Right kidney (tissue), 9 donors: ENCODE results near the gene CREB3L2.
"Not testable (repeated sequence)": the region's sequence is repeated elsewhere in the genome, so short reads cannot be mapped to it uniquely, and the experiment has no call there.

ENCODE experiments used
- DNase-seq: peaks from one replicate; pipeline ENCODE4 v3.0.0-alpha.2; 2016
- long read RNA-seq, 8 donors: transcript quantifications; one replicate each; lab custom pipeline, GENCODE V29; 2026

Gene CREB3L2, protein sequence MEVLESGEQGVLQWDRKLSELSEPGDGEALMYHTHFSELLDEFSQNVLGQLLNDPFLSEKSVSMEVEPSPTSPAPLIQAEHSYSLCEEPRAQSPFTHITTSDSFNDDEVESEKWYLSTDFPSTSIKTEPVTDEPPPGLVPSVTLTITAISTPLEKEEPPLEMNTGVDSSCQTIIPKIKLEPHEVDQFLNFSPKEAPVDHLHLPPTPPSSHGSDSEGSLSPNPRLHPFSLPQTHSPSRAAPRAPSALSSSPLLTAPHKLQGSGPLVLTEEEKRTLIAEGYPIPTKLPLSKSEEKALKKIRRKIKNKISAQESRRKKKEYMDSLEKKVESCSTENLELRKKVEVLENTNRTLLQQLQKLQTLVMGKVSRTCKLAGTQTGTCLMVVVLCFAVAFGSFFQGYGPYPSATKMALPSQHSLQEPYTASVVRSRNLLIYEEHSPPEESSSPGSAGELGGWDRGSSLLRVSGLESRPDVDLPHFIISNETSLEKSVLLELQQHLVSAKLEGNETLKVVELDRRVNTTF
- long read RNA-seq, donor 1, full-length matches to known transcripts: 8 of 8 reads
- long read RNA-seq, donor 1, partial matches to known transcripts: 0 of 8 reads
- long read RNA-seq, donor 1, other reads (novel, unspliced or antisense): 0 of 8 reads
- long read RNA-seq, donor 2, full-length matches to known transcripts: 3 of 3 reads
- long read RNA-seq, donor 2, partial matches to known transcripts: 0 of 3 reads
- long read RNA-seq, donor 2, other reads (novel, unspliced or antisense): 0 of 3 reads
- long read RNA-seq, donor 3, full-length matches to known transcripts: 6 of 16 reads
- long read RNA-seq, donor 3, partial matches to known transcripts: 10 of 16 reads
- long read RNA-seq, donor 3, other reads (novel, unspliced or antisense): 0 of 16 reads
- long read RNA-seq, donor 4, full-length matches to known transcripts: 3 of 11 reads
- long read RNA-seq, donor 4, partial matches to known transcripts: 8 of 11 reads
- long read RNA-seq, donor 4, other reads (novel, unspliced or antisense): 0 of 11 reads
- long read RNA-seq, donor 5, full-length matches to known transcripts: 3 of 3 reads
- long read RNA-seq, donor 5, partial matches to known transcripts: 0 of 3 reads
- long read RNA-seq, donor 5, other reads (novel, unspliced or antisense): 0 of 3 reads
- long read RNA-seq, donor 6, full-length matches to known transcripts: 3 of 3 reads
- long read RNA-seq, donor 6, partial matches to known transcripts: 0 of 3 reads
- long read RNA-seq, donor 6, other reads (novel, unspliced or antisense): 0 of 3 reads
- long read RNA-seq, donor 7, full-length matches to known transcripts: 8 of 72 reads
- long read RNA-seq, donor 7, partial matches to known transcripts: 64 of 72 reads
- long read RNA-seq, donor 7, other reads (novel, unspliced or antisense): 0 of 72 reads
- long read RNA-seq, donor 8, full-length matches to known transcripts: 10 of 15 reads
- long read RNA-seq, donor 8, partial matches to known transcripts: 5 of 15 reads
- long read RNA-seq, donor 8, other reads (novel, unspliced or antisense): 0 of 15 reads

DNA sequence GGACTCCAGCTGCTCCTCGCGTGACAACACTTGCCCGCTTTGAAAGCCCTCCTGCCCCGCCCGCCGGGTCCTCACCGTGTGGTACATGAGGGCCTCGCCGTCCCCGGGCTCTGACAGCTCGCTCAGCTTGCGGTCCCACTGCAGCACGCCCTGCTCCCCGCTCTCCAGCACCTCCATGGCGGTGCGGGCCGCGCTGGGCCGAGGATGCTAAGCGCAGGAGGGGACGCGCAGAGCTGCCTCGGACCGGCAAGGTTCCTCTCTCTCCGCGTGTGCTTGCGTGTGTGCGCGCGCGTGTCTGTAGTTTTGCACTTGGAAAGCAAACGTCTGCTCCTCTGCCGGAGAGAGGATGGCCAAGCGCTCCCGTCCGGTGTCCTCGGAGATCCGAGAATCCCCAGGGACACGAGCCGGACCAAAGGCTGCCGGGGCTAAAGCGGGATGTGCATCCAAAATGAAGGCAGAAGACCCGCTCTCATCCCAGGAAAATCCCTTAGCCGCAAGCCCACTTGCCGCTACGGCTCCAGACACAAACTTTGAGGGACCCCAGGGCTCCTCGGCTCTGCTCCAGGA lies at the start of gene CREB3L2:
Gene CREB3L2, minus strand, starts transcription at position 558 of the 567 bp plus-strand sequence. Its CDS starts 381 bp downstream, at position 177.
- DNase-seq: no peak

DNA sequence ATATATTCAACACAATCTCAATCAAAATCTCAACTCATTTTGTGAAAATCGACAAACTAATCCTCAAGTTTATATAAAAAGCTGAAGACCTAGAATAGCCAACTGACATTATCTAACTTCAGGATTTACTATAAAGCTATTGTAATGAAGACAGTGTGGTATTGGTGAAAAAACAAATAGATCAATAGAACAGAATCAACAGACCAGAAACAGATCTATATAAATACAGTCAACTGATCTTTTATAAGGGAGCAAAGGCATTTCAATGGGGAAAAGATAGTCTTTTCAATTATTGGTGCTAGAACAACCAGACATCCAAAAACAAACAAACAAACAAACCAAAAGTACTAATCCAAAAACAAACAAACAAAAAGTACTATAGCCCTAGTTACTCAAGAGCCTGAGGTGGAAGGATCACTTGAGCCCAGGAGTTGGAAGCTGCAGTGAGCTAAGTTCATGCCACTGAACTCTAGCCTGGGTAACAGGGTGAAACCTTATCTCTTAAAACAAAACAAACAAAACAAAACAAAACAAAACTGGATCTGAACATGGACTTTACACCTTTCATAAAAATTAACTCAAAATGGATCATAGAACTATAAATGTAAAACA lies 47.7 kb upstream of the CREB3L2 start:
- no peak for DNase-seq

DNA sequence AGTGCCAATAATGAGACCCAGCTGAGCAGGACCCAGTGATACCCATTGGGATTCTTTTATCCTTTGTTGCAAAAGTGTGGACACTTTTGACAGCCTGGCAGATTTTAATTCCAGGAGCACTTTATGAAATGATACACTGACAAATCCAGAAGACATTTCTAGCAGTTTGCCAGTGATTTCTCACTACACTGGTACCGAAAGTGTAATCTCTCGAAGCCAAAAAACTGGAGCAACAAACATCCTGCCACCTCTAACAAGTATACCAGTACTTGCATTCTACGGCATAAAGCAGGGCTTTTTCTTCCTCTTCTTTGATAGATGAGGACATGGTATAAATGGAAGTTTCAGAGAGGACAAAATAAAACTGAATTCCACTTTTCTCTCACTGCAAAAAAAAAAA lies 46.0 kb upstream of the CREB3L2 start:
- no peak for DNase-seq

DNA sequence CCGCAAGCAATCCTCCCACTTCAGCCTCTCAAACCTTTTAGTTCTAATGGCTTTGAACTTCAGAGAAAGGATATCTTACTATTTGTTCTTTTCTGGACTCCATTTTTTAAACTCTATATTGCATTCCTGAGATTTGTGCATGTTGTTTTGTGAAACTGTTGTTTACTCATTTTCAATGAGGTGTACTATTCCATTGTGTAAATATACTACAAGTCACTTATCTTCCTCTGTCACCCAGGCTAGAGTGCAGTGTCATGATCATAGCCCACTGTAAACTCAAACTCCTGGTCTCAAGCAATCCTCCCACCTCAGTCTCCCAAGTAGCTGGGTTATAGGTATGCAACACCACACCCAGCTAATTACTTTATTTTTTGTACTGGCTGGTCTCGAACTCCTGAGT lies 43.0 kb upstream of the CREB3L2 start:
- no peak for DNase-seq

DNA sequence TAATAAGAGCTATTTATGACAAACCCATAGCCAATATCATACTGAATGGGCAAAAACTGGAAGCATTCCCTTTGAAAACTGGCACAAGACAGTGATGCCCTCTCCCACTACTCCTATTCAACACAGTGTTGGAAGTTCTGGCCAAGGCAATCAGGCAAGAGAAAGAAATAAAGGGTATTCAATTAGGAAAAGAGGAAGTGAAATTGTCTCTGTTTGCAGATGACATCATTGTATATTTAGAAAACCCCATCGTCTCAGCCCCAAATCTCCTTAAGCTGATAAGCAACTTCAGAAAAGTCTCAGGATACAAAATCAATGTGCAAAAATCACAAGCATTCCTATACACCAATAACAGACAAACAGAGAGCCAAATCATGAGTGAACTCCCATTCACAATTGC lies 38.2 kb upstream of the CREB3L2 start:
- not testable (repeated sequence) for DNase-seq

DNA sequence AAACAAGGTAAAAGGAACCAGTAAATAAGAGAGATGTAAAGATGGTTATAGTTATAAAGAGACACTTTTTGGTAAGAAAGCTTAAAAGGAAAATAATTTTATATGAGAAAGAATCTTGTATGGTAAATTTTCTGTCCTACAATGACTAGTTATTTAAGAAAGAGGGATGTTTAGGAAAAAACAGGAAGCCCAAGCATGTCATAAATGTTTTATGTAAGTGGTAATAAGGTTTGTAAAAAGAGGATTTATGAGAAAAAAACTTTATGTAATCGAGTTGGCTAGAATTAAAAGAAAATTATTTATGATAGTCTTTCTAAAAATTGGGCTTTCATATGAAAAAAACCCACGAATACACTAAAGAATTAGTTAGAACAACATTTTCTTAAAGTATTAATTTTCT lies 34.2 kb upstream of the CREB3L2 start:
- no peak for DNase-seq

DNA sequence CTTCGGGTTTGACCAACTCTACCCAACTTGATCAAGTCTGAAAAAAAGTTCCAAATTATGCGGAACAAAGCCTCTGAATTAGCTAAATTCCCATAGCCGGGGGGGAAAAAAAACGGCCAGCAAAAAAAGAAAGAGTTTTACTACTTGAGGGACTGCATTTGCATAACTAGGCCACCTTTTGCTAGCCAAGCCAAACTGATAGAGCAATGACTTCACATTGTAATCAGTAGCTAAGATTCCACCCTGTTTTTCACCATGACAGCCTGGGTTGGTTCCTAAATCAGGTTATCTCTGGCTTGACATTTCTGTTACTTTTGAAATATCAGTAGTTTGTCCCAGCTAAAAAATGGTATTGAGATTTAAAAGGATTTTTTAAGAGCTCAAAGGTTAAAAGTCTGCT lies 31.4 kb upstream of the CREB3L2 start:
- DNase-seq: no peak

DNA sequence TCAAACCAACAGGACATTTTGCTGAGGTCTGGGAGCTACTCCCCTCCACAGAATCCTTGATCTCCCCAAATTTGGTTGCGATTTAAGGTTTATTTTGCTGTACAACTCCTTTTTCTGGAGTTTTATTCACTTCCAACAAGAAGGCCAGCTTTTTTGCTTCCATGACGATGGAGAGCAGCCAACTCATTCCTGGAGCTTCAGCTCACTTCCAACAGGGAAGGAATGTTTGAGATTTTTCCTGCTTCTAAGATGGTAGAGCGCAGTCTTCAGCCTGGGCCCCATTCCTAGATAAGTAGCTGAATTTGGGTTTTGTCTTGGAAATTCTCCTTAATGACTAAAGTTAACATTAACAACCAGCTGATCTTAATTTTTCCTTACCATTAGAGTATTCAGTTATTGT lies 30.9 kb upstream of the CREB3L2 start:
- DNase-seq: no peak

DNA sequence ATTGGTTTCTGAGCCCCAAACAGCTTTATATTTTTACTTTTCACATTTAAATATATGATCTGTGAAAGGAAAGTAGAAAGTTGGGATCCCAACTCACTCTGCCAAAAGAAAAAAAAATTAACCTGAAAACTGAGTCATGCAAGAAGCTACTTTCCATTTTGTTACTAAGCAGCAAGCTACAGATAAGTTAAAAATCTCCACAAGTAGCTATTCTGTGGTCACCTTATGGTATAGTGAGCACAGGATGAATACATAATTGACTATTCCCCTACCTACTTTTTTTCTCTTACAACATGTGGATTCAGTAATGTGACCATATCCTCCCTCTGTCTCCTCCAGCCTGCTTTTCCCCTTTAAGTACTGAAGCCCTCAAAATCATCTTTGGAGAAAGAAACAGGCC lies 30.3 kb upstream of the CREB3L2 start:
- no peak for DNase-seq

DNA sequence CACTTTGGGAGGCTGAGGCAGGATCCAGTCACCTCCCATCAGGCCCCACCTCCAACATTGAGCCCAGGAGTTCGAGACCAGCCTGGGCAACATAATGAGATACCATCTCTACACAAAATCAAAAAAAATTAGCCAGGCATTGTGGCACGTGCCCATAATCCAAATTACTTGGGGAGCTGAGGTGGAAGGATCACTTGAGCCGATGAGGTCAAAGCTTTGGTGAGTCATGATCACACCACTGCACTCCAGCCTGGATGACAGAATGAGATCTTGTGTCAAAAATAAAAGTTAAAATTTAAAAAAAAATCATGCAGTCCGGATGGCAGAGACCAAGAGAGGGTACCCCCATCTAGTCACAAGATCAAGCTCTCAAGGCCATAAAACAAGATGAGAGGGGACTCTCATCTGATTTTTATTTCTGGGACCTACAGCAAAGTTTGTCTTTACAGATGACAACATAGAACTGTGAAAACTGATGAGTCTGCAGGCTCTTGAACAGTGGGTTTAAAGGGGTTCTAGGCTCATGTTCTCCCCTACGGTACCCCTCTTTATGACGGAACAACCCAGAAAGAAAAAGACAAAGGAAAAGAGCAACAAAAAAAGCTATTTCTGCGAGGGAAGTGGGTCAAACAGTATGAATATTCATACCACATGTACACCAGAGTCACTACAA lies 28.9 kb upstream of the CREB3L2 start:
- DNase-seq: no peak

DNA sequence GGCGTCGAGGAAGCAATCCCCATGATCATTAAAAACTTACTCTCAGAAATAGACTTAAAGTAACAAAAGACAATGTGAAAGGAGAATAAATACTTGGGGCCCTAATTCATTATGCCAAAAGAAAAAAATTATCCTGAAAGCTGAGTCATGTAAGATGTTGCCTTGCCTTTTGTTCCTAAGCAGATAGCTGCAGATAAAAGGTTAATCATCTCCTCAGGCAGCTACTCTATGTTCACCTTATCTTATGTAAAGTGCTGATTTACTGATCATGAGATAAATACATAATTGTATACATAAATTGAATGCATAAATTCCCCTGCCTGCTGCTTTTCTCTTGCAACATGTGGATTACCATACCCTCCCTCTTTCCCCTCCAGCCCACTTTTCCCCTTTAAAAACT lies 28.1 kb upstream of the CREB3L2 start:
- no peak for DNase-seq

DNA sequence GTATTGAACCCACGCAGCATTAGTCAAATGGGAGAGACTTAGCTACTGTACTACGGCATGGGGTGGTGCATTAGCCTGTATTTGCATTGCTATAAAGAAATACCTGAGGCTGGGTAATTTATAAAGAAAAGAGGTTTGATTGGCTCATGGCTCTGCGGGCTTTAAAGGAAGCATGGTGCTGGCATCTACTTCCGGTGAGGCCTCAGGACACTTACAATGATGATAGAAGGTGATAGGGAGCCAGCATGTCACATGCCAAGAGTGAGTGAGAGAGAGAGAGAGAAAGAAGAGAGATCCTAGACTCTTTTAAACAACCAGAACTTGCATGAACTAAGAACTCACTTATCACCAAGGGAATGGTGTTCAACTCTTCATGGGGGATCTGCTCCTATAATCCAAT lies 27.2 kb upstream of the CREB3L2 start:
- DNase-seq: no peak

DNA sequence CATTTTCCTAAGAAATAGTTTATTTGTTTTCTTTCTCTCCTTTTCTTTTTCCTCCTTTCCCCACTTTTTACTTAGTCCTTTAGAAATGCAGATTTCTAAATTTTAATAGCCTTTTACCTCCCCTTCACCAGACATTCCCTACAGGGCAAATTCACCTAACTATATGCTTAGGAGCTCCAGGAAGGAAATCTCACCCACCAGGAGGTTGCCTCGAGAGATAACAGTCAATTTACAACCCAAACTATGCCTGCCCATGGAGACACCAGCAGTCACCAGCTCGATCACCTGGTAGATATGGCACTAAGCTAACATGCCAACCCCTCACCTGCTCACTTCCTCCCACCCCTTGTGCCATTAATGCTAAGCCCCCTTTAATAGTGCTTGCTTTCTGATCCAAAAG lies 25.2 kb upstream of the CREB3L2 start:
- DNase-seq: no peak

DNA sequence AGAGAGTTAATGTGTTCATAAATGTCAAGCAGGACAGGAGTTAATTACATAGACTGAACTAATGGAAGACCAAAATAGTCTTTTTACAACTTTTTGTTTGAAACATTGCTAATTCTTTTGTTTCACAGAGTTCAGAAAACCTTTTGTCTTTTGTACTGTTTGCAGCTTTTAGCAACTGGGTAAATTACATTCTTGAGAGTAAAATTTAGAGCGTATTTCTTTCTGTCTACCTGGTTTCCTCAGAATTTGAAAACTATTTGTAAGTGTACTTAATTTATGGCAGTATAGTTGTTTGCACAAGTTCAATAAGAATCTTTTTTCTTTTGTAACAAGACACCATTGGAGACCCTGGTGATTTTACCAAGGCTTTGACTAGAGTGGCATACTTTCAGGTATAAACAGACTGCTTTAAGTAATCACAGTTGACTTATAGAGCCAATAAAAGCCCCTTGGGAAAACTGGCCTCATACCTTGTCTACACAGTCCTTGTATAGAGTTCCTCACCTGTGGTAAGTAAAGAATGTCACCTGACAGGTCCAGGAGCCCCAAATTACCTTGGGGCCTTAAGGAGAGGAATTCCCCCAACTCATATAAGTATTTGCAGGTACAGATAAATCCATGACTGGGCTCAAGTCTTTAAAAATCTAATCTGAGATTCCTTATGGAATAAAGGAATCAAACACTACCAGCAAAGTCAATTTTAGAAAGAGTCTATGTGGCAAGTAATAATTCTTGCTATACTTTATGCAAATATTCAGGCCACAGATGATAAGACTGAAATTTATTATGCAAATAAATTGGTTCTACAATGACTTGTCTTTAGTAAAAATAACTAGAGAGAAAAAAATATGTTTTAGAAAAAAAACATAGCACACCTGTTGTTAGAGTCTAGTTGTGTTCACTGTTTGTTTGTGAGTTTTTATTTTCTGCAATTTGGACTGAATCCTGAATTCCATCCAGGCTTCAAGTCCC lies 23.6 kb upstream of the CREB3L2 start:
- DNase-seq: no peak

DNA sequence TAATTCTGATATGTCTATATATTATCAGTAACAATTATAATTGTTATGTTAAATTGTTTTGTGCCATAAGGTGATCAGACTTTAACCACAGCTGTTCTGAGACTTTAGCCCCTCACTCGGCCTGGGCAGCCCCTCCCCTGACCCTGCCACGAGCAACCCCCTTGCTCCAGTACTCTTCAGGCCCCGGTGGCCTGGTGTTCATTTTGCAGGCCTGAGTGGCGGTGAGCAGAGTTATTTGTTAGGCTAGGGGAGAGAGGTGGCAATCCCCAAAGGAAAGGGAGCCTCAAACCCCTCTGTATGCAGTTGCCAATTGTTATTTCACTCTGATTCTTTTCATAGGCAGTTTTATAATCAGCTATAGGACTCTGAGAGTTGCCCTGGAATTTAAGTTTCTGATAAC lies 22.9 kb upstream of the CREB3L2 start:
- DNase-seq: no peak

DNA sequence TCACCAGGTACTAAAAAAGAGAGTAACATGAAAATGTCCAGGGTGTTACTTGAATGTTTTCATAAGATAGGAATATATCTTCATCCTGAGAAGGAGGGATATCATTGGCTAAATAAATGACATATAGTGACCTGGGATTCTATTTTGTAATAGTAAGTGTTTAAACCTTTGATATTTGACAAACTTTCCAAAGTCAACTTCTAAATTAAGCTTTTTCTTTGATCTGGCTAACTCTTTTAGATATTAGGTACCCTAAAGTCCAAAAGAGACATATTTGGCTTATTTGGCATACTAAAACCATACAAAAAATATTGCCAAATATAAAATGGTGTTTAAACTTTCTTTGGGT lies 22.4 kb upstream of the CREB3L2 start:
- no peak for DNase-seq

DNA sequence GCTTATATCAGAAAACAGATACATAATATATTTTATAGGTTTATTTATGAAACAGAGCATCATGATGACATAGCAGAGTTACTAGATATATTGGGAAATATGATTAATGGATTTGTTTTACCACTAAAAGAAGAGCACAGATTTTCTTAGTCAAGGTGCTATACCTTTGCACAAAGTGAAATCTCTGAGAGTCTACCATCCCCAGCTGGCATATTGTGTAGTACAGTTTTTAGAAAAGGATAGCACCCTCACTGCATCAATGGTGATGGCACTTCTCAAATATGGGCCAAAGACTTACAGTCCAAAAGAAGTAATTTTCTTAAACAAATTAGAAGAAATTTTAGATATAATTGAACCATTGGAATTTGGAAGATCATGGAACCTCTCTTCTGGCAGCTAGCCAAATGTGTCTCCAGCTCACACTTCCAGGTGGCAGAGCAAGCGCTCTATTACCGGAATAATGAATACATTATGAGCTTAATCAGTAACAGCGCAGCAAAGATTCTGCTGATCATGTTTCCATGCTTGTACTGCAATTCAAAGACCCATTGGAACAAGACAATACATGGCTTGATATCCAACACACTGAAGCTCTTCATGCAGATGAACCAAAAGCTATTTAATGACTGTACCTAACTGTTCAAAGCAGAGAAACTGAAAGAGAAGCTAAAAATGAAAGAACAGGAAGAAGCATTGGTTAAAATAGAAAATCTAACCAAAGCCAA lies 21.9 kb upstream of the CREB3L2 start:
- DNase-seq: no peak

DNA sequence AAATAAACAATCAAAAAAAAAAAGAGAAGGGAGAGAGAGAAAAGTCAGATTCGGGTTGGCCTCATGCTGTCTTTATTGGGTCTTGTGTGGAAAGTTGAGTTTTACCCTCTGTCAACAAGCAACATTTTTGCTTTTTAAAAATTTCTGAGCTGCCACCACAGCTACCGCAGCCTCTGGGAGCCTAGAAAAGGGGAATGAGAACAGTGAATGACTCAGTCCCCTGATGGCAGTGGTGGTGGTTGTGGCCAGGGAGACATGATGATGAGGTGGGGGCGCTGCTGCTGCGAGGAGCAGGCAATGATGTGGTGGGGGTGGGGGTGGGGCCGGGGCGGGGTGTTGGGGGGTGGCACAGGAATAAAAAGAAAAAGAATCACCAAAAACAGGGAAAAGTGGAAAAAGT lies 20.0 kb upstream of the CREB3L2 start:
- DNase-seq: no peak

DNA sequence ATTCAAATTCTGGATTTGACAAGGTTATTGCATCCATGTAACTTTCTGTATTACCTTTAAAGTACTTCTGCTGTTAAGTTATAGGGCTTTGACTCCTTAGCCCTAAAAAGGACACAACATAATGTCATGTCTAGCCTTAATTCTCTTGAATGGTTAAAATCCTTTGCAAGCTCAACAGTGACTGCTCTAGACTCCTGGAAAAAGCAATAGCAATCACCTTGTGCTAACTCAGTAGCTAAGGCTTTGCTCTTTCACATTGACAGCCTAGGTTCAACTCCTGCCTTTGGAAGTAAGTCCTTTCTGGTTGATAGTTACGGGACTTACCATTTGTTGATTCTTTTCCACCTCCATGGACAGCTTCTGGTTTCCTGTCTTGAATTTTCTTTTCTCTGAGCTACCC lies 16.1 kb upstream of the CREB3L2 start:
- DNase-seq: no peak
